ENCODE results near the gene DDN. TPM values are rescaled to one million over a fixed set of nuclear protein-coding genes. Genes with fewer than 3 reads are reported as not detected.

Gene DDN
- total and polyA plus RNA-seq, 9 of the 15 experiments (the other 6 are each of a cell fraction or from before 2014, with no cell fraction given): 0.03 to 3.6 (median 1.6) TPM

- TF ChIP-seq CTCF (IDR thresholded peaks at IDR 0.05 in 2 of 3, conservative IDR thresholded peaks at IDR 0.05 in 1 of 3; ENCODE audit: insufficient read depth in 2 of 3, low read depth in 1 of 3, low read length in 3 of 3) (peak; percentile 76 to 85 (median 79)), HIVEP1 (CRISPR knock-in tag; IDR thresholded peaks at IDR 0.05) (0 out of 2 replicates have a peak, but pooled peaks have one; percentile 37), KDM5B (IDR thresholded peaks at IDR 0.05; ENCODE audit: insufficient replicate concordance, low read depth, low read length) (peak; percentile 87), ZNF592 (IDR thresholded peaks at IDR 0.05) (peak; percentile 89), RFX7 (CRISPR knock-in tag; IDR thresholded peaks at IDR 0.05) (0 out of 2 replicates have a peak, but pooled peaks have one; percentile 23), CHD2 (IDR thresholded peaks at IDR 0.05; ENCODE audit: low read depth, low read length) (0 out of 2 replicates have a peak, but pooled peaks have one; percentile 22), MAZ (CRISPR knock-in tag; conservative IDR thresholded peaks at IDR 0.05 in 1 of 2, IDR thresholded peaks at IDR 0.05 in 1 of 2) (peak in 1 of 2 experiments; percentile 89; a peak in 3 of 4 replicates), KLF13 (tag; IDR thresholded peaks at IDR 0.05; ENCODE audit: borderline replicate concordance, low read depth) (peak; percentile 62; the same call in 1 of the 2 replicates), STAT5A (IDR thresholded peaks at IDR 0.05; ENCODE audit: borderline replicate concordance, low read length) (no peak), ARID1B (IDR thresholded peaks at IDR 0.05) (peak; percentile 19; the same call in 1 of the 2 replicates), ZNF274 (IDR thresholded peaks at IDR 0.05; ENCODE audit: borderline replicate concordance, low read depth, low read length) (no peak)
- TF ChIP-seq, protein P1, sequence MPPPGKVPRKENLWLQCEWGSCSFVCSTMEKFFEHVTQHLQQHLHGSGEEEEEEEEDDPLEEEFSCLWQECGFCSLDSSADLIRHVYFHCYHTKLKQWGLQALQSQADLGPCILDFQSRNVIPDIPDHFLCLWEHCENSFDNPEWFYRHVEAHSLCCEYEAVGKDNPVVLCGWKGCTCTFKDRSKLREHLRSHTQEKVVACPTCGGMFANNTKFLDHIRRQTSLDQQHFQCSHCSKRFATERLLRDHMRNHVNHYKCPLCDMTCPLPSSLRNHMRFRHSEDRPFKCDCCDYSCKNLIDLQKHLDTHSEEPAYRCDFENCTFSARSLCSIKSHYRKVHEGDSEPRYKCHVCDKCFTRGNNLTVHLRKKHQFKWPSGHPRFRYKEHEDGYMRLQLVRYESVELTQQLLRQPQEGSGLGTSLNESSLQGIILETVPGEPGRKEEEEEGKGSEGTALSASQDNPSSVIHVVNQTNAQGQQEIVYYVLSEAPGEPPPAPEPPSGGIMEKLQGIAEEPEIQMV (tag; conservative IDR thresholded peaks at IDR 0.05; ENCODE audit: low read depth): peak; percentile 91
- TF ChIP-seq, protein P2, sequence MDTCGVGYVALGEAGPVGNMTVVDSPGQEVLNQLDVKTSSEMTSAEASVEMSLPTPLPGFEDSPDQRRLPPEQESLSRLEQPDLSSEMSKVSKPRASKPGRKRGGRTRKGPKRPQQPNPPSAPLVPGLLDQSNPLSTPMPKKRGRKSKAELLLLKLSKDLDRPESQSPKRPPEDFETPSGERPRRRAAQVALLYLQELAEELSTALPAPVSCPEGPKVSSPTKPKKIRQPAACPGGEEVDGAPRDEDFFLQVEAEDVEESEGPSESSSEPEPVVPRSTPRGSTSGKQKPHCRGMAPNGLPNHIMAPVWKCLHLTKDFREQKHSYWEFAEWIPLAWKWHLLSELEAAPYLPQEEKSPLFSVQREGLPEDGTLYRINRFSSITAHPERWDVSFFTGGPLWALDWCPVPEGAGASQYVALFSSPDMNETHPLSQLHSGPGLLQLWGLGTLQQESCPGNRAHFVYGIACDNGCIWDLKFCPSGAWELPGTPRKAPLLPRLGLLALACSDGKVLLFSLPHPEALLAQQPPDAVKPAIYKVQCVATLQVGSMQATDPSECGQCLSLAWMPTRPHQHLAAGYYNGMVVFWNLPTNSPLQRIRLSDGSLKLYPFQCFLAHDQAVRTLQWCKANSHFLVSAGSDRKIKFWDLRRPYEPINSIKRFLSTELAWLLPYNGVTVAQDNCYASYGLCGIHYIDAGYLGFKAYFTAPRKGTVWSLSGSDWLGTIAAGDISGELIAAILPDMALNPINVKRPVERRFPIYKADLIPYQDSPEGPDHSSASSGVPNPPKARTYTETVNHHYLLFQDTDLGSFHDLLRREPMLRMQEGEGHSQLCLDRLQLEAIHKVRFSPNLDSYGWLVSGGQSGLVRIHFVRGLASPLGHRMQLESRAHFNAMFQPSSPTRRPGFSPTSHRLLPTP (IDR thresholded peaks at IDR 0.05; ENCODE audit: borderline replicate concordance, extremely low read depth, insufficient read length): no peak
Observed at GRCh38 chr12:49018261-49019119, 19.3 kb upstream of the DDN start, which contains the start of gene PRKAG1 (continued).

All from K562 (cell line).